T-helper 1 cell treated with Interleukin-12 subunit alpha and Interleukin-12 subunit beta and Interleukin-4 antibody, amounts not matched to agents 30 ng/mL and 1 ng/mL, for 36 hours (primary cell): ENCODE measurements around the gene ZNF746. TPM values are rescaled to one million over a fixed set of nuclear protein-coding genes. Genes with fewer than 3 reads are reported as not detected.

Experiments used
- intact Hi-C: fragments of 100-400 bp; cut with micrococcal nuclease; formaldehyde crosslinking; loops from one replicate; pipeline ENCODE4 v1.15.1; 2024
- total RNA-seq: library from RNA; stranded (reverse); gene quantifications from 2 replicates; pipeline ENCODE4 v1.2.3, GENCODE V29; 2022

ZNF746 gene
- total RNA-seq, 1 donor from 2014 or later, result 28.5 TPM

- intact Hi-C loops, result no loop called here
These were observed 4.2 kb downstream of the ZNF746 start for GRCh38 chr7:149493366-149493765.

GRCh38 chr7:149490083-149490760, 7.4 kb downstream of the ZNF746 start:
- intact Hi-C loops, result no loop called here

- intact Hi-C loops, result no loop called here
These were observed 8.1 kb downstream of the ZNF746 start for GRCh38 chr7:149489391-149490024.

- intact Hi-C loops, result no loop called here
These were observed 18.0 kb downstream of the ZNF746 start for GRCh38 chr7:149479568-149479967.

GRCh38 chr7:149478754-149479153, 18.9 kb downstream of the ZNF746 start:
- intact Hi-C loops, result no loop called here

GRCh38 chr7:149477494-149478443, 19.8 kb downstream of the ZNF746 start:
- intact Hi-C loops, result no loop called here

GRCh38 chr7:149476791-149477190, 20.8 kb downstream of the ZNF746 start:
- intact Hi-C loops, result no loop called here

- intact Hi-C loops, result no loop called here
These were observed 22.2 kb downstream of the ZNF746 start for GRCh38 chr7:149475121-149476045.

- intact Hi-C loops, result no loop called here
These were observed 23.1 kb downstream of the ZNF746 start for GRCh38 chr7:149474309-149475120.

GRCh38 chr7:149473251-149473650, 24.4 kb downstream of the ZNF746 start:
- intact Hi-C loops, result no loop called here

GRCh38 chr7:149471289-149471953, 26.2 kb downstream of the ZNF746 start:
- intact Hi-C loops, result no loop called here

GRCh38 chr7:149469806-149470205, 27.8 kb downstream of the ZNF746 start:
- intact Hi-C loops, result loop anchor here (10.0 kb wide), 1 partner anchor 245 kb away; a partner anchor contains a TSS

GRCh38 chr7:149468208-149468607, 29.4 kb downstream of the ZNF746 start:
- intact Hi-C loops, result loop anchor here (10.0 kb wide), 1 partner anchor 247 kb away; a partner anchor contains a TSS

- intact Hi-C loops, result loop anchor here (10.0 kb wide), 1 partner anchor 247 kb away; a partner anchor contains a TSS
These were observed 30.2 kb downstream of the ZNF746 start for GRCh38 chr7:149467321-149467859.

GRCh38 chr7:149466364-149466763, 31.2 kb downstream of the ZNF746 start:
- intact Hi-C loops, result loop anchor here (10.0 kb wide), 1 partner anchor 248 kb away; a partner anchor contains a TSS

GRCh38 chr7:149463500-149464161, 34.0 kb downstream of the ZNF746 start:
- intact Hi-C loops, result loop anchor here (5.0 to 10.0 kb wide), 2 partner anchors 119 to 251 kb away; a partner anchor contains a TSS

- intact Hi-C loops, result loop anchor here (5.0 to 10.0 kb wide), 2 partner anchors 120 to 253 kb away; a partner anchor contains a TSS
These were observed 35.5 kb downstream of the ZNF746 start for GRCh38 chr7:149462101-149462520.
